ENCODE data around the gene CDK6.

DNA sequence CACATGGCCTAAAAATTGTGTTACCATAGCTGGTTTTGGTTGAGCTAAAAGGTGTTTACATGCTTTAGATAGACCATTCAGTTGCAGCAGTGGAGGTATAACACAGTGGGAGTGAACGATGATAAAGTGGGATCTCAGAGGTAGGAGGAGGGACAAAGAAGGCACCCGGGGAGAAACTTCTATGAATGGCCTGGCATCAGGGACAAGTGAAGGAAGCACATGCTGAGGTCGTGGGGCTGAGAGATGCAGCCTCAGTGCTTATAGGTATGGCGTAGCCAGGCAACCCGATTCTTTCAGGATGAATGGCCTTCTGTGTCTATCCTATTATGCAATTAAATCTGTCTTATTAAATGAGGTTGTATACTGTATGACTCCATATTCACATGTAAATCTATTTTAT, 3.9 kb upstream of the CDK6 start:
- TF ChIP-seq, protein P1, sequence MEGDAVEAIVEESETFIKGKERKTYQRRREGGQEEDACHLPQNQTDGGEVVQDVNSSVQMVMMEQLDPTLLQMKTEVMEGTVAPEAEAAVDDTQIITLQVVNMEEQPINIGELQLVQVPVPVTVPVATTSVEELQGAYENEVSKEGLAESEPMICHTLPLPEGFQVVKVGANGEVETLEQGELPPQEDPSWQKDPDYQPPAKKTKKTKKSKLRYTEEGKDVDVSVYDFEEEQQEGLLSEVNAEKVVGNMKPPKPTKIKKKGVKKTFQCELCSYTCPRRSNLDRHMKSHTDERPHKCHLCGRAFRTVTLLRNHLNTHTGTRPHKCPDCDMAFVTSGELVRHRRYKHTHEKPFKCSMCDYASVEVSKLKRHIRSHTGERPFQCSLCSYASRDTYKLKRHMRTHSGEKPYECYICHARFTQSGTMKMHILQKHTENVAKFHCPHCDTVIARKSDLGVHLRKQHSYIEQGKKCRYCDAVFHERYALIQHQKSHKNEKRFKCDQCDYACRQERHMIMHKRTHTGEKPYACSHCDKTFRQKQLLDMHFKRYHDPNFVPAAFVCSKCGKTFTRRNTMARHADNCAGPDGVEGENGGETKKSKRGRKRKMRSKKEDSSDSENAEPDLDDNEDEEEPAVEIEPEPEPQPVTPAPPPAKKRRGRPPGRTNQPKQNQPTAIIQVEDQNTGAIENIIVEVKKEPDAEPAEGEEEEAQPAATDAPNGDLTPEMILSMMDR (conservative IDR thresholded peaks at IDR 0.05; ENCODE audit: low read depth in 2 of 2) = no peak
- TF ChIP-seq POLR2AphosphoS5 (IDR thresholded peaks at IDR 0.05; ENCODE audit: low read depth) (no peak), EZH2 (IDR thresholded peaks at IDR 0.05; ENCODE audit: low read depth, unreplicated experiment) (no peak), EZH2phosphoT487 (IDR thresholded peaks at IDR 0.05; ENCODE audit: unreplicated experiment) (no peak)
- TF ChIP-seq, protein P2, sequence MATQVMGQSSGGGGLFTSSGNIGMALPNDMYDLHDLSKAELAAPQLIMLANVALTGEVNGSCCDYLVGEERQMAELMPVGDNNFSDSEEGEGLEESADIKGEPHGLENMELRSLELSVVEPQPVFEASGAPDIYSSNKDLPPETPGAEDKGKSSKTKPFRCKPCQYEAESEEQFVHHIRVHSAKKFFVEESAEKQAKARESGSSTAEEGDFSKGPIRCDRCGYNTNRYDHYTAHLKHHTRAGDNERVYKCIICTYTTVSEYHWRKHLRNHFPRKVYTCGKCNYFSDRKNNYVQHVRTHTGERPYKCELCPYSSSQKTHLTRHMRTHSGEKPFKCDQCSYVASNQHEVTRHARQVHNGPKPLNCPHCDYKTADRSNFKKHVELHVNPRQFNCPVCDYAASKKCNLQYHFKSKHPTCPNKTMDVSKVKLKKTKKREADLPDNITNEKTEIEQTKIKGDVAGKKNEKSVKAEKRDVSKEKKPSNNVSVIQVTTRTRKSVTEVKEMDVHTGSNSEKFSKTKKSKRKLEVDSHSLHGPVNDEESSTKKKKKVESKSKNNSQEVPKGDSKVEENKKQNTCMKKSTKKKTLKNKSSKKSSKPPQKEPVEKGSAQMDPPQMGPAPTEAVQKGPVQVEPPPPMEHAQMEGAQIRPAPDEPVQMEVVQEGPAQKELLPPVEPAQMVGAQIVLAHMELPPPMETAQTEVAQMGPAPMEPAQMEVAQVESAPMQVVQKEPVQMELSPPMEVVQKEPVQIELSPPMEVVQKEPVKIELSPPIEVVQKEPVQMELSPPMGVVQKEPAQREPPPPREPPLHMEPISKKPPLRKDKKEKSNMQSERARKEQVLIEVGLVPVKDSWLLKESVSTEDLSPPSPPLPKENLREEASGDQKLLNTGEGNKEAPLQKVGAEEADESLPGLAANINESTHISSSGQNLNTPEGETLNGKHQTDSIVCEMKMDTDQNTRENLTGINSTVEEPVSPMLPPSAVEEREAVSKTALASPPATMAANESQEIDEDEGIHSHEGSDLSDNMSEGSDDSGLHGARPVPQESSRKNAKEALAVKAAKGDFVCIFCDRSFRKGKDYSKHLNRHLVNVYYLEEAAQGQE (IDR thresholded peaks at IDR 0.05; ENCODE audit: unreplicated experiment) = no peak
- TF ChIP-seq, protein P3, sequence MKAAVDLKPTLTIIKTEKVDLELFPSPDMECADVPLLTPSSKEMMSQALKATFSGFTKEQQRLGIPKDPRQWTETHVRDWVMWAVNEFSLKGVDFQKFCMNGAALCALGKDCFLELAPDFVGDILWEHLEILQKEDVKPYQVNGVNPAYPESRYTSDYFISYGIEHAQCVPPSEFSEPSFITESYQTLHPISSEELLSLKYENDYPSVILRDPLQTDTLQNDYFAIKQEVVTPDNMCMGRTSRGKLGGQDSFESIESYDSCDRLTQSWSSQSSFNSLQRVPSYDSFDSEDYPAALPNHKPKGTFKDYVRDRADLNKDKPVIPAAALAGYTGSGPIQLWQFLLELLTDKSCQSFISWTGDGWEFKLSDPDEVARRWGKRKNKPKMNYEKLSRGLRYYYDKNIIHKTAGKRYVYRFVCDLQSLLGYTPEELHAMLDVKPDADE (IDR thresholded peaks at IDR 0.05) = no peak
